ENCODE results near the gene PTCD1.
"Not testable (repeated sequence)": the region's sequence is repeated elsewhere in the genome, so short reads cannot be mapped to it uniquely, and the experiment has no call there.

Gene PTCD1

DNA sequence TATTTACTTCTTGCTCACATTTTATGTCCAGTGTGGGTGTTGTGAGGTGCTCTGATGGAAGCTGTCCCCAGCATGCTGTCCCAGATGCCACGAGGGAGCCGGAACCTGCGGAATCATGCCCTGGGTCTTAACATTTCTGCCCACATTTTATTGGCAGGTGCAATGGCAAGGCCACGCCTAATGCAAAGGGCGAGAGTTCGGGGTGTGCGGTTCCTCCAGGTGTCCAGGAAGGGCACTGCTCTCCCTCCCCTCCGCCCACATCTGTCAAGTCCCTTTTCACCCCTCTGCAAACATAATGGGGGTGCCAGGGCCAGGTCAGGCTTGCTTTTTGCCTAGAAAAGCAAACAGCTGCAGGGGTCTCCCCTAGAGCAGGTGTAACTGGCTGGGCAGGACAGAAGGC lies 46.6 kb downstream of the PTCD1 start:
- H3K4me1 Mint-ChIP-seq = peaks cover 22% of the 10 kb centered on the region
- H3K4me3 Mint-ChIP-seq = peak overlapping the region; percentile 59
- H3K27ac Mint-ChIP-seq = peak overlapping the region; percentile 48
- H3K9me3 Mint-ChIP-seq = no peaks in the 10 kb centered on the region
- ATAC-seq (no peak), DNase-seq (ENCODE audit: low spot score in 2 of 2) (no peak)
- H3K36me3 Mint-ChIP-seq = peaks cover 100% of the 10 kb centered on the region

DNA sequence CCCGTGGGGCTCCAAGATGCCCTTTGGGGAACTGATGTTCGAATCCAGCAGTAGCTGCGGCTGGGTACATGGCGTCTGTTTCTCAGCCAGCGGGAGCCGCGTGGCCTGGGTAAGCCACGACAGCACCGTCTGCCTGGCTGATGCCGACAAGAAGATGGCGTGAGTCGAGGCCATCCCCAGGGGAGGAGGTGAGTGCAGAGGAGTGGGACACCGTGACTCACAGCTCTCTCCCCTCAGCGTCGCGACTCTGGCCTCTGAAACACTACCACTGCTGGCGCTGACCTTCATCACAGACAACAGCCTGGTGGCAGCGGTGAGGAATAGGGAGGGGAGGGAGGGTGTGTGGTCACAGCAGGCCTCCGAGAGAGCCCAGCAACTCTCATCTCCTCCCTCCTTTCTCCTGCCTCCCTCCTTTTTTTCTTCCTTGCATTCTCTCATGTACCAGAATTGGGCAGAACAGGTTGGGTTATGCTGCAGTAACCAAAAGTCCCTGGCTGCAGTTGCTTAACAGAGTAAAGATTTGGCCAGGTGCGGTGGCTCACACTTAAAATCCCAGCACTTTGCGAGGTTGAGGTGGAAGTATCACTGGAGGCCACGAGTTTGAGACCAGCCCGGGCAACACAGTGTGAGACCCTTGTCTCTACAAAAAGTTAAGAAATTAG lies 47.5 kb downstream of the PTCD1 start:
- Mint-ChIP-seq H3K36me3 (peaks cover 100% of the 10 kb centered on the region), H3K4me3 (peak overlapping the region; percentile 59), H3K4me1 (peaks cover 22% of the 10 kb centered on the region), H3K27ac (no peak overlapping the region), H3K9me3 (no peaks in the 10 kb centered on the region)
- ATAC-seq = no peak
- DNase-seq (ENCODE audit: low spot score in 2 of 2) = no peak

DNA sequence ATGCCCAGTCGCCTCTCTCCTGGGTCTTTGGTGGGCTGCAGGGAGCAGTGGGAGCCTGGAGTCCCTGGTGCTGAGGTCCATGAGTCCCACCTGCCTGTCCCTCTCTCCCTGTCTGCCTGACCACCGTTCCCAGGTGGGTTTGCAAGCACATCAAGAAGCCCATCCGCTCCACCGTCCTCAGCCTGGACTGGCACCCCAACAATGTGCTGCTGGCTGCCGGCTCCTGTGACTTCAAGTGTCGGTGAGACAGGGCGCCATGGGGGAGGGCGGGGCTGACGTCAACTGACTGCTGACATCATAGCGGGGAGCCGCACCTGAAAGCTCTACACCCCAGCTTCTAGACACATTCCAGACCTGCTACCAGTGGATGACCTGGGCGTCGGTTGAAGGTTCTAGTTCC lies 48.8 kb downstream of the PTCD1 start:
- no peak overlapping the region for H3K4me3 Mint-ChIP-seq
- peaks cover 22% of the 10 kb centered on the region for H3K4me1 Mint-ChIP-seq
- no peak for DNase-seq (ENCODE audit: low spot score in 2 of 2)
- H3K9me3 Mint-ChIP-seq = no peaks in the 10 kb centered on the region
- ATAC-seq = no peak
- H3K36me3 Mint-ChIP-seq = peaks cover 100% of the 10 kb centered on the region
- no peak overlapping the region for H3K27ac Mint-ChIP-seq

DNA sequence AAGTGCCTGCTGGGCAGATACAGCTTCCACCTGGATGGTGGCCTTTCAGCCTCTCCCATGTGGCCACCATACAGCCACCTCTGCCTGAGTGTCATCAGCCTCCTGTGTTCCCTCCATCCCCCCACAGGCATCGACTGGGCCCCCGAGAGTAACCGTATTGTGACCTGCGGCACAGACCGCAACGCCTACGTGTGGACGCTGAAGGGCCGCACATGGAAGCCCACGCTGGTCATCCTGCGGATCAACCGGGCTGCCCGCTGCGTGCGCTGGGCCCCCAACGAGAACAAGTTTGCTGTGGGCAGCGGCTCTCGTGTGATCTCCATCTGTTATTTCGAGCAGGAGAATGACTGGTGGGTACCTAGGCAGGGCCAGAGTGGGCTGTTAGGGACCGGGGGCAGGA lies 50.7 kb downstream of the PTCD1 start:
- no peak for ATAC-seq

DNA sequence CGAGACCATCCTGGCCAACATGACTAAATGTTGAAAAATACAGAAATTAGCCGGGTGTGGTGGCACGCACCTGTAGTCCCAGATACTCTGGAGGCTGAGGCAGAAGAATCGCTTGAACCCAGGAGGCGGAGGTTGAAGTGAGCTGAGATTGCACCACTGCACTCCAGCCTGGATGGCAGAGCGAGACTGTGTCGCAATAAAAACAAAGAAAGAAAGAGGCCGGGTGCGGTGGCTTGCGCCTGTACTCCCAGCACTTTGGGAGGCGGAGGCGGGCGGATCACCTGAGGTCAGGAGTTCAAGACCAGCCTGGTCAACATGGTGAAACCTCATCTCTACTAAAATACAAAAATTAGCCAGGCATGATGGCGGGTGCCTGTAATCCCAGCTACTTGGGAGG lies 51.4 kb downstream of the PTCD1 start:
- H3K4me3 Mint-ChIP-seq; DNase-seq (ENCODE audit: low spot score in 2 of 2); H3K9me3 Mint-ChIP-seq; ATAC-seq; H3K27ac Mint-ChIP-seq: not testable (repeated sequence)
- H3K4me1 Mint-ChIP-seq = peaks cover 17% of the 10 kb centered on the region
- H3K36me3 Mint-ChIP-seq = peaks cover 100% of the 10 kb centered on the region

More for the DNA sequence above, 50.7 kb downstream of the PTCD1 start:
- Mint-ChIP-seq H3K9me3 (no peaks in the 10 kb centered on the region), H3K27ac (no peak overlapping the region), H3K36me3 (peaks cover 100% of the 10 kb centered on the region), H3K4me1 (peaks cover 23% of the 10 kb centered on the region), H3K4me3 (no peak overlapping the region)
- no peak for DNase-seq (ENCODE audit: low spot score in 2 of 2)

DNA sequence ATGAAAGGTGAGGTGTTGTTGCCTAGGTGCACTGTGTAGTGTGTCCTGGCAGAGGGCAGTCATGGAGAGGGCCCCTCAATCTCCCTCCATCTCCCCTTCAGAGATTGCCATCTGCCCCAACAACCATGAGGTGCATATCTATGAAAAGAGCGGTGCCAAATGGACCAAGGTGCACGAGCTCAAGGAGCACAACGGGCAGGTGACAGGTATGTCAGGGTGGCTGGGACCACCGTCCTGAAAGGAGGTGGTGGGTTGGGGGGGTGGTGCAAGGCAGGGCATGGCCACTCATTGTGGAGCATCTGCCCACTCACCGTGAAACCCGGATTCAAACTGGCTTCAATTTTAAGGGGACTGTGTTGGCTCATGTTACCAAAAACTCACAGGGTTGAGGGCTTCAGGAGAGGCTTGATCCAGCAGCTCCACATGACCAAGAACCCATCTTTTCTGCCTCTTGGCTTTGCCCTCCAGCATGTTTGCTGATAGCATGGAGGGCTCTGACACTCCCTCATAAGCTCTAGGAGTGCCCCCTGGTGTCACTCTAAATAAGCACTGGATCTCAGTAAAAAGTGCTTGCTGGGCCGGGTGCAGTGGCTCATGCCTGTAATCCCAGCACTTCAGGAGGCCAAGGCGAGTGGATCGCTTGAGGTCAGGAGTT lies 51.9 kb downstream of the PTCD1 start:
- Mint-ChIP-seq H3K9me3 (no peaks in the 10 kb centered on the region), H3K4me1 (peaks cover 17% of the 10 kb centered on the region), H3K4me3 (no peak overlapping the region), H3K27ac (peak overlapping the region; percentile 85), H3K36me3 (peaks cover 100% of the 10 kb centered on the region)
- DNase-seq (ENCODE audit: low spot score in 2 of 2) (no peak), ATAC-seq (peak; percentile 66)

DNA sequence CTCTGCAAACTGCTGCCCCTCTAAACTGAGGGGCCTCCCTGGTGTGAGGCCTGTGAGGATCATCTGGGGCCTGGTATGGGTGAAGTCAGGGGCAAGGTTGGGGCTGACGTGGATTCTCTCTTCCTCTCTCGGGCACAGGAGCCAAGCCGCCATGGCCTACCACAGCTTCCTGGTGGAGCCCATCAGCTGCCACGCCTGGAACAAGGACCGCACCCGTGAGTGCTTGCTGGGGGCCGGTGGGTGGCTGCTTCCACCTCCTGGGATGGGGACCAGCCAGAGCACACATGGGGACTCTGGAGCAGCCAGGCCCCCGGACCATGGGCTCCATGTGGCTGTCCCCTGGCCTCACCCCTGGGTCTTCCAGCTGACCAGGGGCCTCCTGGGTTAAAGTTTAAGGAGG lies 53.0 kb downstream of the PTCD1 start:
- no peak for ATAC-seq
- Mint-ChIP-seq H3K36me3 (peaks cover 100% of the 10 kb centered on the region), H3K27ac (peak overlapping the region; percentile 85), H3K9me3 (no peaks in the 10 kb centered on the region), H3K4me1 (peaks cover 29% of the 10 kb centered on the region), H3K4me3 (no peak overlapping the region)
- DNase-seq (ENCODE audit: low spot score in 2 of 2) = no peak

DNA sequence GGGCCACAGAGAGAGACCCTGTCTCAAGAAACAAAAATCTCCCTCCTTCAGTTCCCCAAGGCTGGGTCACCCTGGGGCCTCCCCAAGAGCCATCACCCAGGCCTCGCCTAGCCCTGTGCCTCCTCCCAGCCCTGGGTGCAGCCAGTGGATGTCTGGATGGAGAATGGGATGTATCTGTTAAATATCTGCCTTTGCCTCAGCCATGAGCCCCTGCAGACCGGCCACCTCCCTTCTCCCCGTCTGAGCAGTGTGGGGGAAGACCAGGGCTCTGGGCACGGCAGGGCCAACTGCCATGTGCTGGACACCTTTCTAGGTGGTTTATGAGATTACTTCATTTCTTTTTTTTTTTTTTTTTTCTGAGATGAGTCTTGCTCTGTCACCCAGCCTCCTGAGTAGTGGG lies 54.1 kb downstream of the PTCD1 start:
- H3K4me3 Mint-ChIP-seq = no peak overlapping the region
- DNase-seq (ENCODE audit: low spot score in 2 of 2) = no peak
- peaks cover 39% of the 10 kb centered on the region for H3K4me1 Mint-ChIP-seq
- peaks cover 100% of the 10 kb centered on the region for H3K36me3 Mint-ChIP-seq
- H3K9me3 Mint-ChIP-seq = no peaks in the 10 kb centered on the region
- peak overlapping the region; percentile 85 for H3K27ac Mint-ChIP-seq
- ATAC-seq = no peak

DNA sequence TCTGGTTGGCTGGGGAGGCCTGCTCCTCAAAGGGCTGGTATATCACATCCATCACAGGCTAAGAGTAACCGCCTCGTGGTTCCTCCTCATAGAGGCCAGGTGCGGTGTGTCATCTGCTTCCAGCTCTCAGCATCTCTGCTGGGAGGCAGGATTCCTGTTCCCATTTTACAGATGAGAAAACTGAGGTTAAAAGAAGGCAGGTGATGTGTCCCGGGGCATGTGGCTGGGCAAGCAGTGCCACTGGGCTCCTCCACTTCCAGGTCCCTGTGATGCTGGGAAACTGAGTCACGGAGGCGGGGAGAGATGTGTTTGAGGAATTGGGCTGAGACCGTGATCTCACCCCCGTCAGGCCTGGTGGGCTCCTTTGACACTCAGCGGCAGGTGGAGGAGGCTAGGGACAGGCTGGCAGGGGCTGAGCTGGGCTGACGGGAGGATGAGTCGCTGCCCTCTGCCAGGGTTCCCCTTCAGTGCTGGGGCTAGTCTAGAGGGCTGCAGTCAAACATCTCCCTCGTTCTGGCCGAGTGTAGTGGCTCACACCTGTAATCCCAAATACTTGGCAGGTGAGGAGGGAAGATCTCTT lies 54.7 kb downstream of the PTCD1 start:
- ATAC-seq (no peak), DNase-seq (ENCODE audit: low spot score in 2 of 2) (no peak)
- Mint-ChIP-seq H3K9me3 (no peaks in the 10 kb centered on the region), H3K36me3 (peaks cover 100% of the 10 kb centered on the region), H3K4me3 (peak overlapping the region; percentile 21), H3K4me1 (peaks cover 46% of the 10 kb centered on the region), H3K27ac (peak overlapping the region; percentile 85)

DNA sequence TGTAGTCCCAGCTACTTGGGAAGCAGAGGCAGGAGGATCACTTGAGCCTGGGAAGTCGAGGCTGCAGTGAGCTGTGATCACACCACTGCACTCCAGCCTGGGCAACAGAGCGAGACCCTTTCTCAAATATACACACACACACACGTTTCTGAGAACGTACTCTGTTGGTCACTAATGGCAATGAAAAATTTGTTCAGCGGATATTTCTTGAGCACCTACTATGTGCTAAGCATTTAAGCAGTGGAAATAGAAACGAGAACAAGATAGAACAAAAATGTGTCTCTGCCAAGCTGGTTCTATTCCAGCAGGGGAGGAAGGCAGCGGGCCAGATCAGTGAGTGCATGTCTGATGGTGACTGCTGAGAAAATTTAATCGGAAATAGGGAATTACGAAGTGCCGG lies 55.4 kb downstream of the PTCD1 start:
- ATAC-seq = no peak
- DNase-seq (ENCODE audit: low spot score in 2 of 2) = no peak
- H3K36me3 Mint-ChIP-seq = peaks cover 100% of the 10 kb centered on the region
- H3K9me3 Mint-ChIP-seq = no peaks in the 10 kb centered on the region
- peaks cover 48% of the 10 kb centered on the region for H3K4me1 Mint-ChIP-seq
- peak overlapping the region; percentile 21 for H3K4me3 Mint-ChIP-seq
- H3K27ac Mint-ChIP-seq = peak overlapping the region; percentile 85

DNA sequence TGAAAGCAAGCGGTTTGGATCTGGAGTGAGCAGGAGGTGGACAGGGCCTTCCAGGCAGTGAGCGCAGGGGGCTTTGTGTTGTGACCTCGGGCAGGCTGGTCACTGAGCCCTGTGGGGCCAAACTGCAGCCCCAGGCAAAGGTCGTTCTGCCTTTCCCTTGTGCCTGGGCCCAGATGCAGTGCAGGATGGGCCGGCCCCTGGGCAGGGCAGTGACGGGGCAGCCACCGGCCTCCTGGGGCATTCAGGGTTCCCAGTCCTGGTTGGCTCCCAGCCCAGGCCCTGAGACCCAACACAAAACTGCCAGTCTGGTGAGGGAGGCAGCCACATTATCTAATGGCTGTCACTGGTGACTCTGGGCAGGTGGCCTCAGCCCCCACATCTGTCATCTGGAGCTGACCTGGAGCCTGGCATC lies 56.9 kb downstream of the PTCD1 start:
- H3K9me3 Mint-ChIP-seq = no peaks in the 10 kb centered on the region
- H3K36me3 Mint-ChIP-seq = peaks cover 100% of the 10 kb centered on the region
- peak overlapping the region; percentile 80 for H3K4me3 Mint-ChIP-seq
- H3K4me1 Mint-ChIP-seq = peaks cover 59% of the 10 kb centered on the region
- no peak for DNase-seq (ENCODE audit: low spot score in 2 of 2)
- ATAC-seq = no peak
- H3K27ac Mint-ChIP-seq = peak overlapping the region; percentile 93

DNA sequence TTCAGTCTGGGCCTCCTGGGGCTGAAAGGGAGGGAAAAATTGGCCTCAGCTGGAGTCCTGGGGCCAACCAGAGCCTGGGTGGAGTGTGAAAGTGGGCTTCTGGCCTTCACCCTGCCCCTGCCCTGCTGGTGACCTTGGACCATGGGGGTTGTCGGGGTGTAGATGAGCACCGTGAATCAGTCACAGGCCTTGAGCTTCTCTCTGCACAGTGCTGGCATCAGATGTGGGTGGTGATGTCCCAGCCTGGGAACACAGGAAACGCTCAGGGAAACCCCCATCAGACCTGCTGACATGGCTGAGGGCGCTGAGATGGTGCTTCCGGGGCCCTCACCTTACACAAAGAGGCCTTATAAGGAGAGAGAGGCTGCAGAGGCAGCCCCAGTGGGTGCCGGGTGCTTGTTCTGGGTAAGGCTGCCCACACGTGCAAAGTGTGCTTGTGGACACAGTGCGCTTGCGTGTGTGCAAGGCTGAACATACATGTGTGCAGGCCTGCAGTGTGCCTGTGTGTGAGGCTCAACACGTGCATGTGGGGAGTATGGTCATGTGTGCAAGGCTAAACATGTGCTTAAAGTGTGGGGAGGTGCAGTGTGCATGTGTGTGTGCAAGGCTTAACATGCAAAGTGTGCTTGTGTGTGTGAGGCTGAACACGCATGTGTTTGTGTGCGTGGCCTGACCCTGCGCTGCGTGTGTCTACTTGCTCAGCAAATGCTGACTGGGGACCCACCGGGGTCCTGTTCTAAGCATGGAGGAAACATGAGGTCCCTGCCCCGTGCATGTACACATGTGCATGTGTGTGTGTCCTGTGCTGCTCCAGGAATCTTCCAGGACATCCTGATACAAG lies 57.6 kb downstream of the PTCD1 start:
- peak overlapping the region; percentile 80 for H3K4me3 Mint-ChIP-seq
- DNase-seq (ENCODE audit: low spot score in 2 of 2) (peak; percentile 67 to 90), ATAC-seq (peak; percentile 95)
- H3K9me3 Mint-ChIP-seq = no peaks in the 10 kb centered on the region
- H3K27ac Mint-ChIP-seq = peak overlapping the region; percentile 93
- peaks cover 100% of the 10 kb centered on the region for H3K36me3 Mint-ChIP-seq
- peaks cover 65% of the 10 kb centered on the region for H3K4me1 Mint-ChIP-seq

DNA sequence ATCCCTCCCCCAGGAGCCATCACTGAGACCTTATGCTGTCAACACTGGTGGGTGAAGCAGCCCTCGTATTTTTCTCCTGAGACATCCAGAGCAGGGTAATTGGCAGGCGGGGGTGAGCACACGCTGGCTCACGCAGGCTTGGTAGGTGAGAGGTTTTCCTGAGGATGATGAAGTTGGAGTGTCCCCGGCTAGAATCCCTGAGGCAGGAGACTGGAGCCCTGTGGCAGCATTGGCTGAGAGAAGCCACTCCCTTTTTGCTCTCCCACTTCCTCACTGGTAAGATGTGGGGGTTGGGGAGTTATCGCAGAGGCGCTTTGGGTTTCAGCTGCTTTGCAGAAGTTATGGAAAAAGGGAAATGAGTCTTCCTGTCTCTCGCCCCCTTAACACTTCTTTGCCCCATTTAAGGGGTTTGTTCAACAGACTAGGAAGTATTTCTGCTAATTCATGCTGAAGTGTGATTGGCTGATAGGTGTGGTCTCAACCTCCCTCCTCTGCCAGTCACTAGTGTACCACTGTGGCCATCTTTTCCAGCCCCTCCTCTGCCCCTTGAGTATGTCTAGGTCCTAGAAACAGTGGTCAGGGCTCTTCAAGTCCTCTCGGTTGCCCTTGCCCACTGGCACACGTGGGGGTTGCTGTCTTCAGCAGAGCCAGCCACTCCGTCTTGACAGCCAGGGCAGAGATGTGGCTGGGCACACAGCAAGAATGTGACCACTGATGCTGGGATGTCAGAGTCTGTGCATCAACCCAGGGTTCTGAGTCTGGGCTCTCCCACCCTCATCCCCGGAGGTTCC lies 58.4 kb downstream of the PTCD1 start:
- peak overlapping the region; percentile 80 for H3K4me3 Mint-ChIP-seq
- H3K9me3 Mint-ChIP-seq = no peaks in the 10 kb centered on the region
- peak overlapping the region; percentile 93 for H3K27ac Mint-ChIP-seq
- peaks cover 100% of the 10 kb centered on the region for H3K36me3 Mint-ChIP-seq
- DNase-seq (ENCODE audit: low spot score in 2 of 2) = peak in 1 of 2 donors; percentile 79
- ATAC-seq = peak; percentile 47
- H3K4me1 Mint-ChIP-seq = peaks cover 65% of the 10 kb centered on the region

DNA sequence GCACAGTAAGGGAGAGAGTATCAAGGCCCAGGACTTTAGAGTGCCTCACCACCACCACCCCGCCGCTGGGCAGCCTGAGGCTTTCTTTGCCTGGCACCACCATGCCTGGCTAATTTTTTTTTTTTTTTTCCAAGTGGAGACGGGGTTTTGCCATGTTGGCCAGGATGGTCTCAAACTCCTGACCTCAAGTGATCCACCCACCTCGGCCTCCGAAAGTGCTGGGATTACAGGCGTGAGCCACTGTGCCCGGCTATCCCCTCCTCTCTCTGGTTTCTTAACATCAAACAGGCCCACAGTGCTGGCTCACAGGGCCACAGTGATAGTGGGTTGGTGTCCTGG lies 58.9 kb downstream of the PTCD1 start:
- peaks cover 95% of the 10 kb centered on the region for H3K36me3 Mint-ChIP-seq
- H3K4me1 Mint-ChIP-seq = peaks cover 64% of the 10 kb centered on the region
- peak overlapping the region; percentile 80 for H3K4me3 Mint-ChIP-seq
- not testable (repeated sequence) for H3K9me3 Mint-ChIP-seq; ATAC-seq; DNase-seq (ENCODE audit: low spot score in 2 of 2)
- peak overlapping the region; percentile 93 for H3K27ac Mint-ChIP-seq
